Neutrophil (primary cell): ENCODE data around the gene GBX1.

ENCODE experiments used
- H3K27ac ChIP-seq: fragments of 200-600 bp; sonication (generic); 2 replicates; pipeline ENCODE4 v1.5.1; 2016; ENCODE audit warnings: mild to moderate bottlenecking, moderate library complexity
- H3K27me3 ChIP-seq: fragments of 200-600 bp; sonication (generic); 2 replicates; pipeline ENCODE4 v1.6.0; 2016; ENCODE audit warnings: mild to moderate bottlenecking
- H3K36me3 ChIP-seq: fragments of 200-600 bp; sonication (generic); 2 replicates; pipeline ENCODE4 v1.5.1; 2017
- H3K4me1 ChIP-seq, 2 experiments: fragments of 200-600 bp in 1 of 2; sonication (generic) in 1 of 2; 1 replicate in 1 of 2; 2 replicates in 1 of 2; pipeline versions ENCODE4 v1.5.1 to v1.6.1; 2013 to 2016; ENCODE audit warnings: low read depth in 1 of 2, low read length in 1 of 2, mild to moderate bottlenecking in 1 of 2, moderate library complexity in 1 of 2; ENCODE audit not compliant: control insufficient read depth in 1 of 2, insufficient read depth in 1 of 2
- H3K4me3 ChIP-seq, 2 experiments: fragments of 200-600 bp in 1 of 2; sonication (generic) in 1 of 2; 1 replicate in 1 of 2; 2 replicates in 1 of 2; pipeline ENCODE4 v1.5.1; 2013 to 2016; ENCODE audit warnings: low read depth in 1 of 2, low read length in 1 of 2, mild to moderate bottlenecking in 1 of 2, moderate library complexity in 1 of 2
- H3K9me3 ChIP-seq: fragments of 200-600 bp; sonication (generic); 2 replicates; pipeline ENCODE4 v1.5.1; 2016
- CTCF ChIP-seq: fragments of 200-600 bp; sonication (generic); IDR thresholded peaks from 2 replicates; pipeline ENCODE4 v1.5.1; 2016; ENCODE audit warnings: antibody characterized with exemption

The GBX1 gene

DNA sequence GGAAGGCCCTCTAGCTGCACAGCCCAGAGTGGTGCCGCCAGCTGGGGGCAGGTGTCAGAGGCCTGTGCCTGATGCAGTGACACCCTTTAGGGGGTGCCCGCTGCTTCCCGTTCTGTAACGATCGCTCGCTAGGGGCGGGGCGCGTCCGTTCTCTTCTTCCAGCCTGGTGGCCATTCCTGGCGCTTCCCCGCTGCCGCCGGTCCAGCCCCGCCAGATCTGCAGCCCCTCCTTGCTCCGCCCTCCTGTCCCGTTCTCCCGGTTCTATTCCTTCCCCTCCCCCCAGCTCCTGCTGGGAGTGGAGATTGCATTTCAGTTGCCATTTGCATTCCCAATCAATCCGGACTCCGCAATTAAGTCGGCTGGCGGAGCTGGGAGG lies 42.0 kb downstream of the GBX1 start:
- H3K9me3 ChIP-seq, result no peaks in the 10 kb centered on the region
- no peaks in the 10 kb centered on the region for H3K4me1 ChIP-seq
- H3K27ac ChIP-seq, result no peak overlapping the region
- TF ChIP-seq CTCF, result no peak
- peaks cover 6% of the 10 kb centered on the region for H3K36me3 ChIP-seq
- H3K27me3 ChIP-seq, result no peaks in the 10 kb centered on the region
- H3K4me3 ChIP-seq, result no peak overlapping the region

DNA sequence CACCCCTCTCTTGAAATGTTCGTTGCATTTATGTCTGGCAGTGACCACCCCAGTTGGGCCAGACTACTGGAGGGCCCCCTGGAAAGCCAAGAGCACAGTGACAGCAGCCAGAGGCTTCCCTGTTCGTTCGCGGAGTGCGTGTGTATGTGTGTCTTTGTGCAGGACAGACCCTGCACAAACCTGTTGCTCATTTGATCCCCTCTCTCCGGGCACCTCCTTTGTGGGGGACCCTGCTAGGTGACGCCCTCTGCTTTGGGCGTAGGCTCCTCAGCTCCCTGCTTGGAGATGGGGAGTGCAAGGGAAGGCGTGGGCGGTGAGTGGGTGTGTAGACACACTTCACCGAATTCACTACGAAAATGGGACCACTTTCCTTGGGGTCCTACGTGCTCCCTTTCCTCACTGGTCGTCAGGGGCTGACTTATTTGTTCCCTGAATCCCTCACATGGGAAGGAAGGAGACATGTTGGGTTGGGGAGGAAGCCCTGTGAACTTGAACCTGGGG lies 42.5 kb downstream of the GBX1 start:
- TF ChIP-seq CTCF, result no peak
- no peak overlapping the region for H3K4me3 ChIP-seq
- peaks cover 6% of the 10 kb centered on the region for H3K36me3 ChIP-seq
- H3K27me3 ChIP-seq, result no peaks in the 10 kb centered on the region
- H3K27ac ChIP-seq, result no peak overlapping the region
- H3K4me1 ChIP-seq, result no peaks in the 10 kb centered on the region
- no peaks in the 10 kb centered on the region for H3K9me3 ChIP-seq

DNA sequence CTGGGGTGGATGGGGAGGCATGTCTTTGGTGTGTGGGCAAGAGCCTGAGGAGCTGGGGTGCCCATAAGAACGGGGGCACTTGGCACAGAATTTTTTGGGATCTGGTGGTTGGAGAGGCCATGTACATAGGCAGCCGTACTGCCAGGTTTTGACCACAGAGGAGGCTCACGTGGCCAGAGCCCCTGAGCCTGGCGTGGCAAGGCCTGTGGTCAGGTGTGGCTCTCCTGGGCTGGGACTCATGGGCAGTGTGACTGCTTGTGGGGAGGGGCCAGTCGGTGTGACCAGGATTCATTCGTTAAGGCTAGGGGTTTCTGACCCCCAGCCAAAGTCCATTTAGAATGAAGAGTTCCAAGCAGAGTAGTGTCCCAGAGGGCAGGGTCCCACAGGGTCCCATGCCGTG lies 43.0 kb downstream of the GBX1 start:
- no peak overlapping the region for H3K4me3 ChIP-seq
- no peak for TF ChIP-seq CTCF
- H3K27ac ChIP-seq, result no peak overlapping the region
- H3K36me3 ChIP-seq, result peaks cover 6% of the 10 kb centered on the region
- no peaks in the 10 kb centered on the region for H3K9me3 ChIP-seq
- H3K4me1 ChIP-seq, result no peaks in the 10 kb centered on the region
- no peaks in the 10 kb centered on the region for H3K27me3 ChIP-seq

GRCh38 chr7:151123822-151124464 lies 43.6 kb downstream of the GBX1 start:
- peak; percentile 84 for TF ChIP-seq CTCF
- Histone ChIP-seq H3K36me3 (peaks cover 3% of the 10 kb centered on the region), H3K27me3 (no peaks in the 10 kb centered on the region), H3K9me3 (no peaks in the 10 kb centered on the region), H3K27ac (no peak overlapping the region), H3K4me3 (no peak overlapping the region), H3K4me1 (no peaks in the 10 kb centered on the region)

DNA sequence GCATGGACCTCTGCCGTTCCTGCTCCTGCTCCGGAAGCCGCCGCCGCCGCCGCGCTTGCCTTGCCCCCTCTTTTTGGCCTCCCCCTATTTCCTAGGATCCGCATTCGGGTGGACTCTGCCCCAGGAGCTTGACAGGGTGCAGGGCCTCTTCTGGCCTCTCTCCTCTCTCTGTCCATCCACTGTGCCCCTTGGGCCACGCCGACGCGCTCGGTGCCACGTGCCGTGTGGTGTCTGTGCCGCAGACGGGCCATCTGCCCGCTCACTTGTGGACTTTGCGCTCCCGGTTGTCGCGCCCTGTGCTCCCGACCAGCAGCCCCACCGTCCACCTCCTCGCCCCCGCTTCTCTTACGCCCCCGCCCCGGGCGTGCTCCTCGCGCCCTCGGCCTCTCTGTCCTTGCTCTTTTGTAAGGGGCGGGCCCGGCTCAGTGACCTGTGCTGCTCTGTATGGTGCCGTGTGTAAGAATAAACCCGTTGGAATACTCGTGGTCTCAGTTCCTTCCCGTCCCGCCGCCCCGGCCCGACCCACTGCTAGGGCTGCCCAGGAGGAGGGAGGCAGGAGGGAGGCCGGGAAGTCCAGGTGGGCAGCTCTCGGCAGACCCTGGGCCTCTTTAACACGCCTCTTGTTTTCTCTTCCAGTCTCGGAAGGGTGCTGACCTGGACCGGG lies 44.2 kb downstream of the GBX1 start:
- no peak overlapping the region for H3K4me3 ChIP-seq
- no peaks in the 10 kb centered on the region for H3K9me3 ChIP-seq
- peaks cover 3% of the 10 kb centered on the region for H3K36me3 ChIP-seq
- TF ChIP-seq CTCF, result no peak
- H3K4me1 ChIP-seq, result no peaks in the 10 kb centered on the region
- H3K27me3 ChIP-seq, result no peaks in the 10 kb centered on the region
- no peak overlapping the region for H3K27ac ChIP-seq
